K562 (cell line): ENCODE data around the gene R3HDM1. TPM values are rescaled to one million over a fixed set of nuclear protein-coding genes. Genes with fewer than 3 reads are reported as not detected.

Experiments
- ATAC-seq: fragments of 200-7000 bp; cut with Tn5 transposase; 3 replicates; pipeline ENCODE4 v1.9.1; 2020; ENCODE audit warnings: moderate library complexity
- BruUV-seq: library from RNA; stranded (reverse); fragments of 400-500 nt; replicated peaks from 2 replicates; lab custom pipeline; 2021; lab: Mats Ljungman, UMichigan
- CTCF ChIA-PET: fragments of 300-600 bp; formaldehyde crosslinking; extraction: SDS; loops from one replicate; lab custom pipeline; 2021; ENCODE audit warnings: low intra/inter-chr PET ratio; lab: Yijun Ruan, JAX
- POLR2A ChIA-PET: fragments of 300-600, 350-650 bp; sonication (Branson Sonifier 250); formaldehyde crosslinking; extraction: SDS; loops from one replicate; lab custom pipeline; 2021; ENCODE audit warnings: antibody characterized with exemption, inconsistent platforms; lab: Yijun Ruan, JAX
- DNase-seq, 4 experiments: peaks; one replicate each; pipeline versions ENCODE4 v3.0.0 to v3.0.0-alpha.2; 2011 to 2018; ENCODE audit warnings: low spot score in 3 of 4, mixed read lengths in 3 of 4; ENCODE audit errors: extremely low read depth in 1 of 4
- FAIRE-seq: peaks from 2 replicates; lab custom pipeline; 2011; peaks lifted over from hg19 to GRCh38; lab: Jason Lieb, UNC
- H2AFZ ChIP-seq: 2 replicates; pipeline ENCODE4 v1.6.0; 2011; ENCODE audit warnings: low read depth, low read length, control low read depth, inconsistent platforms
- H3K27ac ChIP-seq: fragments of 200-600 bp; 3 replicates; pipeline ENCODE4 v1.8.0; 2011; ENCODE audit warnings: low read depth, mild to moderate bottlenecking, control low read depth, inconsistent platforms, low read length, moderate library complexity, mixed read lengths; ENCODE audit errors: extremely low read depth
- H3K27me3 ChIP-seq, 2 experiments: fragments of 300-600 bp in 1 of 2; 2 replicates in 1 of 2; 3 replicates in 1 of 2; pipeline versions ENCODE4 v1.6.0 to v1.8.0; 2011; ENCODE audit warnings: inconsistent platforms in 2 of 2, low read length in 2 of 2, mild to moderate bottlenecking in 1 of 2, mixed read lengths in 1 of 2, moderate library complexity in 1 of 2; ENCODE audit not compliant: control insufficient read depth in 2 of 2, insufficient read depth in 2 of 2
- H3K36me3 ChIP-seq: fragments of 300-600 bp; 3 replicates; pipeline ENCODE4 v1.8.0; 2011; ENCODE audit warnings: mild to moderate bottlenecking, low read length, inconsistent platforms; ENCODE audit not compliant: control insufficient read depth, insufficient read depth
- H3K4me1 ChIP-seq, 2 experiments: fragments of 200-600 bp in 1 of 2; replicated peaks in 1 of 2; 2 replicates in 1 of 2; 3 replicates in 1 of 2; pipeline versions ENCODE4 v1.5.1 to v1.8.0; 2011; ENCODE audit warnings: inconsistent platforms in 2 of 2, low read length in 2 of 2, mild to moderate bottlenecking in 1 of 2, mixed read lengths in 1 of 2, moderate library complexity in 1 of 2; ENCODE audit not compliant: control insufficient read depth in 2 of 2, insufficient read depth in 2 of 2
- H3K4me2 ChIP-seq: 2 replicates; pipeline ENCODE4 v1.6.1; 2011; ENCODE audit warnings: low read length, control low read depth, inconsistent platforms, mixed read lengths; ENCODE audit not compliant: insufficient read depth
- H3K4me3 ChIP-seq: fragments of 200-600 bp; sonication (generic), shearing (Covaris generic); 2 replicates; pipeline ENCODE4 v1.5.1; 2016; ENCODE audit warnings: control low read depth, inconsistent platforms
- H3K79me2 ChIP-seq: fragments of 200-600 bp; 3 replicates; pipeline ENCODE4 v1.8.0; 2011; ENCODE audit warnings: low read length, inconsistent platforms; ENCODE audit not compliant: control insufficient read depth, insufficient read depth
- H3K9ac ChIP-seq, 2 experiments: 2 replicates each; pipeline versions ENCODE4 v1.6.0 to v1.6.1; 2011; ENCODE audit warnings: low read depth in 2 of 2, low read length in 2 of 2, control low read depth in 1 of 2, inconsistent platforms in 1 of 2, mild to moderate bottlenecking in 1 of 2, mixed read lengths in 1 of 2; ENCODE audit not compliant: insufficient read depth in 1 of 2
- H3K9me1 ChIP-seq: one replicate; pipeline ENCODE4 v1.6.0; 2011; ENCODE audit warnings: inconsistent platforms, mild to moderate bottlenecking, low read length, moderate library complexity; ENCODE audit not compliant: control insufficient read depth, insufficient read depth
- H3K9me3 ChIP-seq: replicated peaks from 2 replicates; pipeline ENCODE4 v1.5.1; 2011; ENCODE audit warnings: low read depth, low read length, inconsistent platforms; ENCODE audit not compliant: control insufficient read depth, insufficient read depth
- H4K20me1 ChIP-seq: replicated peaks from 2 replicates; pipeline ENCODE4 v1.6.1; 2011; ENCODE audit warnings: low read length, inconsistent platforms, mixed read lengths; ENCODE audit not compliant: control insufficient read depth, insufficient read depth
- KAT7 ChIP-seq: sonication (generic); formaldehyde crosslinking; IDR thresholded peaks from 2 replicates; pipeline ENCODE4 v1.8.0; 2022; ENCODE audit warnings: missing genetic modification reagents, mild to moderate bottlenecking, borderline replicate concordance
- RBBP5 ChIP-seq: fragments of 200-600 bp; sonication (generic); IDR thresholded peaks from 2 replicates; pipeline ENCODE4 v1.6.1; 2012; ENCODE audit warnings: borderline replicate concordance, mild to moderate bottlenecking, low read length, control low read depth, inconsistent platforms; ENCODE audit not compliant: insufficient read depth, poor library complexity, severe bottlenecking
- STAG1 ChIP-seq: sonication (generic); formaldehyde crosslinking; IDR thresholded peaks from 2 replicates; pipeline ENCODE4 v1.5.0; 2020; ENCODE audit warnings: missing genetic modification reagents, borderline replicate concordance
- ZBTB43 ChIP-seq: sonication (generic); formaldehyde crosslinking; IDR thresholded peaks from 2 replicates; pipeline ENCODE4 v1.8.0; 2023; ENCODE audit warnings: mild to moderate bottlenecking, missing genetic modification reagents
- WGBS: fragments of 100-300 bp; shearing (Covaris generic); methylation state at CpG from one replicate; pipeline ENCODE4 v1.1.6; 2016; ENCODE audit warnings: low coverage, mixed read lengths; ENCODE audit not compliant: insufficient coverage; ENCODE audit errors: missing lambda C conversion rate; 5-methylcytosine and 5-hydroxymethylcytosine counted together
- in situ Hi-C: fragments of 300-500 bp; cut with MboI; formaldehyde crosslinking; loops from 4 replicates; pipeline ENCODE4 v1.15.0; 2018; ENCODE audit warnings: inconsistent platforms, mixed read lengths
- intact Hi-C: fragments of 100-400 bp; cut with micrococcal nuclease; formaldehyde crosslinking; loops from 2 replicates; pipeline ENCODE4 v1.14.2; 2022
- polyA plus RNA-seq, 8 experiments: library from polyadenylated mRNA; depleted of rRNA in 4 of 8; stranded (reverse) in 5 of 8; unstranded in 3 of 8; fragments of >200 nt; fragmentation: Nextera tagmentation in 2 of 8; fragmentation: Illumina TruSeq in 1 of 8; extraction: Ambion mirVana in 2 of 8; extraction: Trizol in 1 of 8; gene quantifications; 2 replicates each; pipeline versions ENCODE4 v1.2.1 to v1.2.3, GENCODE V29; 2011 to 2014; ENCODE audit warnings: inconsistent platforms in 1 of 8, missing spikeins in 1 of 8
- total RNA-seq, 7 experiments: library from RNA; depleted of rRNA in 6 of 7; stranded (reverse); fragments of >200 nt in 6 of 7; fragmentation: Illumina TruSeq in 2 of 7; extraction: Trizol in 2 of 7; gene quantifications; 2 replicates each; pipeline versions ENCODE4 v1.2.1 to v1.2.3, GENCODE V29; 2011 to 2021; ENCODE audit warnings: low replicate concordance in 1 of 7

Gene R3HDM1
- total and polyA plus RNA-seq, 9 of the 15 experiments (the other 6 are each of a cell fraction or from before 2014, with no cell fraction given), result 12.4 to 89.4 (median 31.0) TPM

GRCh38 chr2:135528006-135528405 is 3.3 kb upstream of the R3HDM1 start:
- WGBS, result 72% methylated on average over 3 of the region's 3 CpGs
- Histone ChIP-seq H3K9me3 (no peaks in the 10 kb centered on the region), H3K4me2 (no peak overlapping the region), H3K27me3 (no peaks in the 10 kb centered on the region), H3K36me3 (peaks cover 21% of the 10 kb centered on the region), H3K79me2 (peaks cover 71% of the 10 kb centered on the region), H3K4me3 (no peak overlapping the region), H3K27ac (no peak overlapping the region), H2AFZ (no peak overlapping the region), H3K4me1 (peaks cover 0 to 11% of the 10 kb centered on the region in 2 experiments; a peak in 3 of 5 replicates), H3K9me1 (no peaks in the 10 kb centered on the region), H3K9ac (no peak overlapping the region), H4K20me1 (no peaks in the 10 kb centered on the region)
- TF ChIP-seq ZBTB43 (no peak), RBBP5 (no peak), STAG1 (CRISPR knock-in tag) (no peak), KAT7 (CRISPR knock-in tag) (no peak)
- in situ Hi-C loops (no loop called here), intact Hi-C loops (no loop called here)
- no peak for ATAC-seq
- no TSS peak for BruUV-seq
- no peak for DNase-seq
- ChIA-PET CTCF (interaction anchor here (0.7 kb wide), 1 partner anchor 502 kb away, joined by 5 read pairs; no protein-coding TSS in a partner anchor), POLR2A (no interaction called here)
- no peak for FAIRE-seq
